ENCODE data around the gene EPRS1.
"Not testable (repeated sequence)": the region's sequence is repeated elsewhere in the genome, so short reads cannot be mapped to it uniquely, and the experiment has no call there.

The EPRS1 gene

DNA sequence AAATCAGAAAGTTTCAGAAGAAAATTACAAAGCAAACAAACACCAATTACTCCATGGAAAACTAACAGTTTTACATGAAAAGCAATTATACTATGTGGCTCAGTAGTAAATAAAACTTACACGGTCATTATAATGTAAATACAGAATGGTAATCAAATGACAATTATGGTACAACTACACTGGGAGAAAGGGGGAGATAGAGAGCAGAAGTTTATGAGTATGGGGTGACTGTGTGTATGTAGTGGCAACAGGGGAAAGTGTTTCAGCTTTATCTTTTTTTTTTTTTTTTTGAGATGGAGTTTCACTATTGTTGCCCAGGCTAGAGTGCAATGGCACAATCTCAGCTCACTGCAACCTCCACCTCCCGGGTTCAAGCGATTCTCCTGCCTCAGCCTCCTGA is 8.5 kb downstream of the EPRS1 start:
- not testable (repeated sequence) for DNase-seq

DNA sequence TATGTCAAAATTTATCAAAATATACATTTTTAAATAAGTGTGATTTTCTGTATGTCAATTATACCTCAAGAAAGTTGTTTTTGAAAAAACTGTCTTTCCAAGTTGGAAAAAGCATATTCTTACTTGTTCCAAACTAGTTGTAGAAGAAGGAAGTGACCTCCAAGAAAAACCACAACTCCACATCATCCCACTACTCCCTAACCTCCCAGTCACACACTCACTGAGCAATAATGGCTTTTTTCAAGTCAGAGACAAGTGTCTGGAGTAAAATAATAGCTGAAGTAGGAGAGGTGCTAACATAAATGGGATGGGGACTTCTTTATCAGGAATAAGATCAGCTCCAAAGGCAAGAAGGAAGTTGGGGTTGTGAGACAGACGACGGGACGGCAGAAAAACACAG is 13.4 kb downstream of the EPRS1 start:
- no peak for DNase-seq

DNA sequence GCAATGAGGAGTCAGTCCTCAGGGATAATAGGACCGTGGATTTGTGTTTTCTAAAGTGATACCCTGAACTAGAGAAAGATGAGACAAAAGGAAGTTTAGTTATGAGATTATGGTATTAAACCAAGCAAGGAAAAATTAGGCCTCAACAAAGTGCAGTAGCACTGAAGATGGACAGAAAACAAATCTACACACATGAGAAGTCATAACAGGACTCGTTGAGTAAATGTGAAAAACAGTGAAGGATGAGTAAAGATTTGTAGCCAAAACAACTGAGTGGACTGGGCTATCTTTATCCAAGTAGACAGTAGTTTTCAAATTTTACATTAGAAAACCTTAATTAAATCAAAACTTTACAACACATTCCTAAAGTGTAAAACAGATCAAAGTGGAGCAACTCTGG is 15.0 kb downstream of the EPRS1 start:
- no peak for DNase-seq

DNA sequence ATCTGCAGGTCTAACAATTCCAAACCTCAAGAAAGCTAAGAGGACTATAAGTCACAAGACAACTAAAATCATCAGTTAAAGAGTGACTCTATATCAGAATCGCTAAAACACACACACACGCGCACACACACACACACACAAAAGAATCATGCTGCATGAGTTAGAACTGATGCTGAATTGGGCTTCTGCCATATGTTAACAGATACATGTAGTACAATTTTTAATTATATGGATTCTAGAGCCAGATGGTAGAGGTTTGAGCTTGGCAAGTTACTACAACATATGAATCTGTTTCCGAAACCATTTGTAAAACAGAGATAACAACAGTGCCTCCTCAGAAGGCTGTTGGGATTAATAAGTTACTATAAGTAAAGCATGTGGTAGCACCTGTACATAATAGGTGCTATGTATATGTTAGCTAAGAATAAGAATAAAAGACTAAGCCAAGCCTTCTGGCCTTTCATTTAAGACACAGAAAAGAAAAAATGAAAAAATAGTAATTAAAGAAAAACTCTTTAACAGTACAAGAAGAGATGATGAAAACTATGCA is 17.9 kb downstream of the EPRS1 start:
- no peak for DNase-seq

DNA sequence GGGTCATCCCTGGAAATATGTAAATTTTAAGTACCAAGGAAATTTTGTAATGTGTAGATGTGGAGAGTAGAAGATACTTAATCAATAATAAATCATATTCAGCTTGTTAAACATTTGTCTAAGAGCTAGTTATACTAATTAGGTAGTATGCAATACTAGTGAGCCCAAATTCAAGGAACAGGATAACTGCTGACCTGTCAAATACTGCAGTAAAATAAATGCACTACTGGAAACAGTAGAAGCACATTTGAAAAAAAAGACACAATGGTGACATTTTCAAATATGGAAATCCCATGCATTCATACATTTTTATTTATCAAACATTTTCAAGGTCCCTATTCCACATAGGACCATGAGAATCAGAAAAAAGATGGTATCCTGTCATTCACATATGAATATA is 27.2 kb downstream of the EPRS1 start:
- DNase-seq: no peak

DNA sequence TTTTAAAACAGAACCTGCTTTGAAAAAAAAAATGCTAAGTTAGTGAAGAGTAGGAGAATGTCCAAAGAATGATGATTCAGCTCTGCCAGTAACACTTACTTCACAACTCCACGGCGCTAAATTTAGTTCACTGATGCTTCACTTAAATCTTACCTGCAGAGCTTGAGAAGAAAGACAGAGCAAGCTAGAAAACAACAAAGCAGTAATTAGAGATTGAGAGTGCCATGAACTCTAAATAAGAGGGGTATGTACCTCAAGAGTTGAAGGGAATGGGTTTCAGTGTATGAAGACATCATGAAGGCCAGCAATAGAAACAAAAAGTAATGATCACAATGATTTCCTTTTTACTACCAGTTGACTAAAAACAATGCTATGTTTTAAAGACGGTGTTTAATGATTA is 32.8 kb downstream of the EPRS1 start:
- DNase-seq: no peak

DNA sequence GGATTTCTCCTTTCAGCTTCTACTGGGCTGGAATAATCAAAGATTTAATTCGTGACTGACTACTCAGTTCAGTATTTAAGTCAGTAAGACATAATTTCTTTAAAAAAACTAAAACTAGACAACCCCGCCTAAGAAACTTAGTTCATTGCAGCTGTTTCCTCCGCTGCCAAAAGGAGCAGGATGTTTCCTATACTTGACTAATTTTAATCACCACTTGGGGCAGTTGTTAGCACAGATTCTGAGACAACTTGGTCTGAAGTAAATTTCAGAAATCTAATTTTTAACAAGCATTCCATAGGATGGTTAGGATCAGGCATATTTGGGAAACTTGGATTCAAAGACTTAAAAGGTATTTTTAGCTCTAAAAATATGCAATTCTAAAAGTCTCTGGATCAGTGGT is 34.0 kb downstream of the EPRS1 start:
- no peak for DNase-seq

DNA sequence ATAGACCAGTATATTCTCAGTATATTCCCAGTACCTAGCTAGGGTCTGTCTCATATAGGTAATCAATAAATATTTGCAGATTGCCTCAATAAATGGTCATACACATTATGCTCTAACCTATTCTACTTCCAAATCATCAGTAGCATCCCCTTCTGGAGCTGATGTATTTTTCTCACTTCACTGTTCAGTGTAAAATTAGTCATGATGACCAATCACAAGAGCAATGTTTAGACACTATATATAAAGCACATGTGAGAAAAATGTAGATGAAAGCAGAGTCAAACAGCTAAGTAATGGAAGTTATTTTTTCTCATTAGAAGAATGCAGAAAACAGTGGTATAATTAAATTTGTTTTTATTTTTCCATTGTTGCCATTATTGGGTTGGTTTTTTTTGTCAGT is 34.7 kb downstream of the EPRS1 start:
- no peak for DNase-seq

DNA sequence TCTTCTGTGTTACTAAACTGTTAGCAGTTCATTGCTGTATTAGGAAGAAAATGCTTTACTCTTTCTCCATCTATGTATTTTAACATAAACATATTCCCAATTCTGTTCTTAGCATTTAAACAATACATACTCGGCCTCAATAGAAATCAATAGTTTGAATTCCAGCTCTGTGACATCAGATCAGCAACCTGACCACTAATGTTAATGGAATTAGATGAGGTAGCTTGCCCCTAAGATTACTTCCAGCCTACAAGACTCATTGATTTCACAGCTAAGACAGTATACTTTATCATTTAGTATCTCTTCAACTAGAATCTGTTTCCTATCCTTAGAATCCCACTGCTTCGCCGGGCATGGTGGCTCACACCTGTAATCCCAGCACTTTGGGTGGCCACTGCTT is 38.9 kb downstream of the EPRS1 start:
- DNase-seq: no peak

DNA sequence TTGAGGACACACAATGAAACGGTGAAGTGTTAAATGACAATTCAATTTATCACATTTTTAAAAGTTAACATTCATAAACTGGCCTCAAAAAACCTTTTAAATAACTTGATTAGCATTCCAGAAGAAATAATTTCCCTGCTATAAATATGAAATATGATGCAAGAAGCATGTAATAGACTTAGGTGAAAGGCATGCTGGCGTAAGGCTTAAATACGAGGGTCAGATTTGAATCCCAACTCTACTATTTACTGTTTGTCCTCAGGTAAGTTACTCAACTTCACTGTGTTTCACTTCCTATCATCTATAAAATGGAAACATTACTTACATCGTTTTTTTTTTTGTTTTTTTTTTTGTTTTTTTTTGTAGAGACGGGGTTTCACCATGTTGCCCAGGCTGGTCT is 40.8 kb downstream of the EPRS1 start:
- no peak for DNase-seq

DNA sequence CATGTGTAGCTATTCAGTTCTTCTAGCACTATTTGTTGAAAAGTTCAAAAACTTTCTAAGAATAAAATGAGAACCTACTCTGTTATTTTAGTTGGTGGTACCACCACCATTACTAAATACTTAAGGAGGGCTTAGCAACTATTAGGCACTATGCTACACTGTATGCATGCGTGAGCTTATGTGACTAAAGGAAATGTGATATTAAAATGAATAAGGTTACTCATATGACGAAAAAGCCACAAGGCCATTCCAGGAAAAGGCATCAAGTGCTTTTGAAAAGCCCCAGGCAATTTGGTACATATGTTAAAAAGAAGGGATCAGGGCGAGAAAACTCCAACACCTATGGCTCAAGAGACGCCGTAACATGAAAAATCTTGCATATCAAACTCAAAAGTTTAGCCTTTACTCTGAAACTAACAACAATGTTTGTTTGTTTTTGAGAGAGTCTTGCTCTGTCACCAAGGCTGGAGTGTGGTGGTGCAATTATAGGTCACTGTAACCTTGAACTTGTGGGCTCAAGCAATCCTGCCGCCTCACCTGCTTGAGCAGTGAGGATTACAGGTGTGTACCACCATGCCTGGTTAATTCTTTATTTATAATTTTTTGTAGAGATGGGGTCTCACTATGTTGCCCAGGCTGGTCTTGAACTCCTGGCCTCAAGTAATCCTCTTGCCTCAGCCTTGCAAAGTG is 42.5 kb downstream of the EPRS1 start:
- no peak for DNase-seq

DNA sequence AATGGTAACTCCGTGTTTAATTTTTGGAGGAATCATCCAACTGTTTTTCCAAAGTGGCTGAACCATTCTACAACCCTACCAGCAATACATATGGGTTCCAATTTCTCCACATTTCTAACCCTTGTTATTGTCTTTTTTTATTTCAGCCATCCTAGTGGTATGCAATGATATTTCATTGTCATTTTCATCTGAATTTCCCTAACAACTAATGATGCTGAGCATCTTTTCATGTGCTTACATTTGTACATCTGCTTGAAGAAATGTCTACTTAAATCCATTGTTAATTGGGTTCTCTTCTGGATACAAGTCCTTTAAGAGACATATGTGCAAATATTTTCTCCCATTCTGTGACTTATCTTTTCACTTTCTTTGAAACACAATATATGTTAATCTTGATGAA is 43.3 kb downstream of the EPRS1 start:
- no peak for DNase-seq

DNA sequence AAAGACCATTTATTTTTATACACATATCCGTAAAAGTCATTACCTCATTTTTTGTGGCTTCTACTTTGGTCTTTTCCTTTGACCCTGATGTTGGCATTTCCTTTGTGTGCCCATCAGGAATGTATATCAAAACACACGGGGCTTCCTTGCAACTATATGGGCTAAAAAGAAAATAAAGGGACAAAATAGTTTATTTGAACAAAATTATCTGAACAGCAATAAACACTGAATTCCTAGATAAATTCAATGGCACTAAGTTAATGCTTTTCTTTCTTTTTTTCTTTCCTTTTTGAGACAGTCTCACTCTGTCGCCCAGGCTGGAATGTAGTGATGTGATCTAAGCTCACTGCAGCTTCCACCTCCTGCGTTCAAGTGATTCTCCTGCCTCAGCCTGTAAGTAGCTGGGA is 45.2 kb downstream of the EPRS1 start:
- DNase-seq: no peak

DNA sequence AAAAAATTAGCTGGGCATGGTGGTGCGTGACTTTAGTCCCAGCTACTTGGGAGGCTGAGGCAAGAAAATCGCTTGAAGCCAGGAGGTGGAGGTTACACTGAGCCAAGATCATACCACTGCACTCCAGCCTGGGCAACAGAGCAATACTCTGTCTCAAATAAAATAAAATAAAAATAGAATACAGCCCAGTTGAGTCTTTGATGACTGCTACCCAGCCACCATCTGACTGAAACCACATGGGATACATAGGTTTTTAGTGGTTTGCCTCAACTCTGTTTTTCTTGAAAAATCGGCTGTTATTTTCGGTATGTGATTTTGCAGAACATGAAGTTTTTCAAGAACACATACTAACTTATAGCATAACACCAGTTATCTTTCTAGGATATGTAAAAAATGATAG is 46.5 kb downstream of the EPRS1 start:
- DNase-seq: no peak

Measured in islet precursor cell (in vitro differentiated cells).